WTC11 (cell line): ENCODE measurements around the gene TM9SF1. TPM values are rescaled to one million over a fixed set of nuclear protein-coding genes. Genes with fewer than 3 reads are reported as not detected.
A peak's percentile ranks its signal among the peaks of the same experiment; 100 is the strongest.

Experiments
- ATAC-seq: fragments of 200-7000 bp; cut with Tn5 transposase; 2 replicates; pipeline ENCODE4 v1.10.0; 2021; ENCODE audit warnings: mild to moderate bottlenecking, moderate library complexity
- CTCF ChIA-PET: fragments of 300-600 bp; sonication (Branson Sonifier 250); formaldehyde crosslinking; loops from one replicate; lab custom pipeline; 2021; ENCODE audit warnings: antibody characterized with exemption; lab: Charles Lee
- POLR2A ChIA-PET: fragments of 350-600 bp; sonication (Branson Sonifier 250); formaldehyde crosslinking; loops from one replicate; lab custom pipeline; 2021; ENCODE audit warnings: antibody characterized with exemption; lab: Charles Lee
- DNase-seq: peaks from one replicate; pipeline ENCODE4 v3.0.0; 2021; ENCODE audit warnings: low spot score
- H3K27ac Mint-ChIP-seq: 2 replicates; pipeline ENCODE4 v1.8.0; 2021; ENCODE audit warnings: mixed read lengths
- H3K27me3 Mint-ChIP-seq: 2 replicates; pipeline ENCODE4 v1.8.0; 2021; ENCODE audit warnings: low read depth, mild to moderate bottlenecking, moderate library complexity, mixed read lengths
- H3K36me3 Mint-ChIP-seq: 2 replicates; pipeline ENCODE4 v1.8.0; 2021; ENCODE audit warnings: mixed read lengths
- H3K4me1 Mint-ChIP-seq: 2 replicates; pipeline ENCODE4 v1.8.0; 2022; ENCODE audit warnings: mixed read lengths
- H3K4me3 Mint-ChIP-seq: 2 replicates; pipeline ENCODE4 v1.8.0; 2021; ENCODE audit warnings: mild to moderate bottlenecking, moderate library complexity, mixed read lengths
- H3K9me3 Mint-ChIP-seq: 2 replicates; pipeline ENCODE4 v1.8.0; 2021; ENCODE audit warnings: mixed read lengths
- ARID4B ChIP-seq: sonication (generic); formaldehyde crosslinking; IDR thresholded peaks from 2 replicates; pipeline ENCODE4 v1.8.0; 2023; ENCODE audit warnings: missing genetic modification reagents, mild to moderate bottlenecking, borderline replicate concordance
- CREM ChIP-seq: sonication (generic); formaldehyde crosslinking; IDR thresholded peaks from 2 replicates; pipeline ENCODE4 v1.8.1; 2022; ENCODE audit warnings: mild to moderate bottlenecking, missing genetic modification reagents, moderate library complexity
- E2F1 ChIP-seq: sonication (generic); formaldehyde crosslinking; IDR thresholded peaks from 2 replicates; pipeline ENCODE4 v1.8.0; 2022; ENCODE audit warnings: mild to moderate bottlenecking, missing genetic modification reagents
- FOXK1 ChIP-seq: sonication (generic); formaldehyde crosslinking; IDR thresholded peaks from 2 replicates; pipeline ENCODE4 v1.8.0; 2022; ENCODE audit warnings: mild to moderate bottlenecking, moderate library complexity, missing genetic modification reagents
- IRF1 ChIP-seq: sonication (generic); formaldehyde crosslinking; IDR thresholded peaks from 2 replicates; pipeline ENCODE4 v1.8.0; 2023; ENCODE audit warnings: missing genetic modification reagents
- IRF2 ChIP-seq: sonication (generic); formaldehyde crosslinking; IDR thresholded peaks from 2 replicates; pipeline ENCODE4 v1.8.0; 2022; ENCODE audit warnings: low read depth, missing genetic modification reagents, borderline replicate concordance
- MAX ChIP-seq: sonication (generic); formaldehyde crosslinking; IDR thresholded peaks from 2 replicates; pipeline ENCODE4 v1.8.0; 2022; ENCODE audit warnings: mild to moderate bottlenecking, missing genetic modification reagents
- MXD4 ChIP-seq: fragments of 250-450 bp; sonication (Bioruptor Pico); IDR thresholded peaks from 2 replicates; pipeline ENCODE4 v1.8.0; 2021; ENCODE audit warnings: mild to moderate bottlenecking, moderate library complexity, borderline replicate concordance
- OVOL2 ChIP-seq: fragments of 250-450 bp; sonication (Bioruptor Pico); IDR thresholded peaks from 2 replicates; pipeline ENCODE4 v1.9.0; 2021; ENCODE audit warnings: mild to moderate bottlenecking, borderline replicate concordance
- TEAD1 ChIP-seq: sonication (generic); formaldehyde crosslinking; IDR thresholded peaks from 2 replicates; pipeline ENCODE4 v1.8.0; 2022; ENCODE audit warnings: mild to moderate bottlenecking, missing genetic modification reagents
- TEAD4 ChIP-seq: sonication (generic); formaldehyde crosslinking; IDR thresholded peaks from 2 replicates; pipeline ENCODE4 v1.8.0; 2022; ENCODE audit warnings: mild to moderate bottlenecking, missing genetic modification reagents
- TP53 ChIP-seq: sonication (generic); formaldehyde crosslinking; IDR thresholded peaks from 2 replicates; pipeline ENCODE4 v1.8.1; 2023; ENCODE audit warnings: mild to moderate bottlenecking, missing genetic modification reagents
- USF1 ChIP-seq: sonication (generic); formaldehyde crosslinking; IDR thresholded peaks from 2 replicates; pipeline ENCODE4 v1.8.0; 2022; ENCODE audit warnings: mild to moderate bottlenecking, missing genetic modification reagents
- USF2 ChIP-seq: sonication (generic); formaldehyde crosslinking; IDR thresholded peaks from 2 replicates; pipeline ENCODE4 v1.8.1; 2023; ENCODE audit warnings: mild to moderate bottlenecking, missing genetic modification reagents, moderate library complexity
- ZNF138 ChIP-seq: sonication (generic); formaldehyde crosslinking; conservative IDR thresholded peaks from 2 replicates; pipeline ENCODE4 v1.8.1; 2022; ENCODE audit warnings: mild to moderate bottlenecking, moderate library complexity, missing genetic modification reagents
- ZNF232 ChIP-seq: sonication (generic); formaldehyde crosslinking; IDR thresholded peaks from 2 replicates; pipeline ENCODE4 v1.8.0; 2022; ENCODE audit warnings: mild to moderate bottlenecking, missing genetic modification reagents
- ZNF317 ChIP-seq: sonication (generic); formaldehyde crosslinking; IDR thresholded peaks from 2 replicates; pipeline ENCODE4 v1.8.1; 2023; ENCODE audit warnings: low read depth, mild to moderate bottlenecking, moderate library complexity, missing genetic modification reagents, borderline replicate concordance
- ZNF425 ChIP-seq: fragments of 250-450 bp; sonication (Bioruptor Pico); conservative IDR thresholded peaks from 2 replicates; pipeline ENCODE4 v1.9.0; 2021; ENCODE audit warnings: mild to moderate bottlenecking
- ZNF671 ChIP-seq: fragments of 250-450 bp; sonication (Bioruptor Pico); IDR thresholded peaks from 2 replicates; pipeline ENCODE4 v1.8.0; 2021; ENCODE audit warnings: mild to moderate bottlenecking
- total RNA-seq: library from RNA; stranded (reverse); gene quantifications from 3 replicates; pipeline ENCODE4 v1.2.3, GENCODE V29; 2021

The TM9SF1 gene
- total RNA-seq, 1 experiment from 2014 or later: 27.9 TPM

- Mint-ChIP-seq H3K36me3 (peaks cover 3% of the 10 kb centered on the region; the same call in 1 of the 2 replicates), H3K4me1 (peaks cover 9% of the 10 kb centered on the region), H3K9me3 (no peaks in the 10 kb centered on the region), H3K27me3 (no peaks in the 10 kb centered on the region; the same call in none of the 2 replicates)
- ATAC-seq: no peak
- CTCF ChIA-PET: interaction anchor here (0.7 to 3.1 kb wide), 6 partner anchors 11 to 114 kb away, joined by 3 to 16 read pairs (median 3); partner anchors contain the start of genes IPO4, IRF9 and TINF2
- DNase-seq: peak; percentile 19
- TF ChIP-seq USF1 (CRISPR knock-in tag) (peak; percentile 77), CREM (CRISPR knock-in tag) (no peak), OVOL2 (no peak), TEAD4 (no peak), MAX (CRISPR knock-in tag) (peak; percentile 63; the same call in 1 of the 2 replicates), TEAD1 (0 out of 2 replicates have a peak, but pooled peaks have one; percentile 17), ARID4B (CRISPR knock-in tag) (0 out of 2 replicates have a peak, but pooled peaks have one; percentile 7), USF2 (CRISPR knock-in tag) (peak; percentile 69)
- TF ChIP-seq, all 79 proteins: peak for 5
- Mint-ChIP-seq H3K27ac (peak overlapping the region; percentile 74), H3K4me3 (peak overlapping the region; percentile 79)
- POLR2A ChIA-PET: interaction anchor here (1.2 to 1.5 kb wide), 3 partner anchors 11 to 25 kb away, joined by 4 to 6 read pairs (median 4); partner anchors contain the start of genes IRF9, RNF31 and TM9SF1
These were observed 22.9 kb downstream of the TM9SF1 start for GRCh38 chr14:24172261-24172860.

GRCh38 chr14:24171422-24172260 lies 23.6 kb downstream of the TM9SF1 start, which contains the start of gene REC8:
Gene REC8 (plus strand): TSS chr14:24172080. CDS start chr14:24172553, 473 bp downstream.
- POLR2A ChIA-PET: interaction anchor here (1.0 to 1.5 kb wide), 4 partner anchors 10 to 25 kb away, joined by 3 to 6 read pairs (median 4); partner anchors contain the start of genes IRF9, RNF31 and TM9SF1
- Mint-ChIP-seq H3K9me3 (no peaks in the 10 kb centered on the region), H3K27me3 (no peaks in the 10 kb centered on the region; the same call in none of the 2 replicates), H3K27ac (peak within 1 kb of the TSS; percentile 78), H3K36me3 (no peaks in the 10 kb centered on the region), H3K4me3 (peak within 1 kb of the TSS; percentile 79), H3K4me1 (peaks cover 9% of the 10 kb centered on the region)
- ATAC-seq: peak; percentile 94
- CTCF ChIA-PET: interaction anchor here (0.7 to 3.1 kb wide), 9 partner anchors 11 to 113 kb away, joined by 3 to 18 read pairs (median 3); partner anchors contain the start of genes DCAF11, IPO4, IRF9 and NRL
- DNase-seq: peak; percentile 99
- 0 out of 2 replicates have a peak, but pooled peaks have one; percentile 23 for TF ChIP-seq ZNF317
- TF ChIP-seq MXD4: no peak
- TF ChIP-seq FOXK1 (CRISPR knock-in tag): peak; percentile 66
- no peak for TF ChIP-seq TP53 (CRISPR knock-in tag)
- no peak for TF ChIP-seq ZNF232 (CRISPR knock-in tag)
- TF ChIP-seq ZNF425 (CRISPR knock-in tag): no peak
- TF ChIP-seq ZNF671 (CRISPR knock-in tag): no peak
- TF ChIP-seq IRF2: no peak
- TF ChIP-seq IRF1: no peak
- 0 out of 2 replicates have a peak, but pooled peaks have one; percentile 51 for TF ChIP-seq E2F1
- TF ChIP-seq ZNF138 (CRISPR knock-in tag): no peak
- 0 out of 2 replicates have a peak, but pooled peaks have one; percentile 62 for TF ChIP-seq CREM (CRISPR knock-in tag)
